ENCODE measurements around the gene SLC8A2. TPM values are rescaled to one million over a fixed set of nuclear protein-coding genes. Genes with fewer than 3 reads are reported as not detected.
A peak's percentile ranks its signal among the peaks of the same experiment; 100 is the strongest.

Gene SLC8A2
- total and polyA plus RNA-seq, 2 donors (not counting 1 experiment from before 2014, with no cell fraction given): 0.07 TPM; not detected in 1

- WGBS (ENCODE audit: insufficient coverage): 1% methylated on average over 78 of the region's 78 CpGs
- Mint-ChIP-seq H3K27ac (peak within 1 kb of the TSS; percentile 97), H3K9me3 (ENCODE audit: insufficient read depth) (no peaks in the 10 kb centered on the region), H3K27me3 (no peaks in the 10 kb centered on the region), H3K4me1 (peaks cover 76% of the 10 kb centered on the region), H3K4me3 (peak within 1 kb of the TSS; percentile 97)
- peak; percentile 100 for DNase-seq
- peak; percentile 93 for ATAC-seq (ENCODE audit: low read depth)
- peaks cover 58 to 66% of the 10 kb centered on the region in 2 donors for H3K4me1 ChIP-seq (ENCODE audit: control insufficient read depth in 2 of 2, insufficient read depth in 2 of 2, low read length in 2 of 2)
- TF ChIP-seq CTCF (IDR thresholded peaks at IDR 0.05) (no peak), EZH2 (IDR thresholded peaks at IDR 0.05; ENCODE audit: borderline replicate concordance, insufficient read depth, low read depth, low read length, poor library complexity, severe bottlenecking) (no peak)
- H3K36me3 ChIP-seq (replicated peaks in 1 of 2; ENCODE audit: control extremely low read depth in 1 of 2, control insufficient read depth in 1 of 2, extremely low read depth in 1 of 2, insufficient read depth in 2 of 2, low read length in 1 of 2): peaks cover 0 to 10% of the 10 kb centered on the region in 2 experiments
- peak within 1 kb of the TSS; percentile 82 for H2AFZ ChIP-seq (ENCODE audit: insufficient read depth, low read depth, low read length, poor library complexity, severe bottlenecking)
- peak within 1 kb of the TSS; percentile 72 to 100 (median 83) for H3K4me3 ChIP-seq (ENCODE audit: control extremely low read depth in 1 of 5, extremely low read depth in 1 of 5, insufficient read depth in 1 of 5, low read depth in 2 of 5, low read length in 4 of 5)
- H3K79me2 ChIP-seq (ENCODE audit: control insufficient read depth, insufficient read depth, low read length): peaks cover 48% of the 10 kb centered on the region
- H3K4me2 ChIP-seq (replicated peaks; ENCODE audit: low read depth, low read length, poor library complexity, severe bottlenecking): peak within 1 kb of the TSS; percentile 94
- H3K9ac ChIP-seq (ENCODE audit: low read length): peak within 1 kb of the TSS; percentile 99
- peaks cover 47% of the 10 kb centered on the region for H4K20me1 ChIP-seq (ENCODE audit: control insufficient read depth, insufficient read depth, low read length, poor library complexity, severe bottlenecking)
- intact Hi-C loops (cut with micrococcal nuclease): loop anchor here (1.0 to 10.0 kb wide), 10 partner anchors 31 to 742 kb away; partner anchors contain the start of genes AP2S1, CARD8, DHX34 and INAFM1
- peaks cover 0 to 9% (median 0%) of the 10 kb centered on the region in 3 donors for H3K9me3 ChIP-seq (ENCODE audit: control extremely low read depth in 1 of 3, control insufficient read depth in 2 of 3, insufficient read depth in 1 of 3, low read length in 2 of 3)
- H3K27ac ChIP-seq (ENCODE audit: low read length in 2 of 2): peak within 1 kb of the TSS; percentile 96 to 99
- ChIA-PET POLR2A (interaction anchor here (0.6 to 2.3 kb wide), 4 partner anchors 31 to 240 kb away, joined by 3 to 14 read pairs (median 4); partner anchors contain the start of genes INAFM1 and KPTN), CTCF (interaction anchor here (0.6 to 3.7 kb wide), 12 partner anchors 16 to 230 kb away, joined by 3 to 22 read pairs (median 6); partner anchors contain the start of genes KPTN and NOP53)
- peaks cover 0 to 4% (median under 1%) of the 10 kb centered on the region in 4 experiments for H3K27me3 ChIP-seq (replicated peaks in 1 of 4; ENCODE audit: control extremely low read depth in 1 of 4, control insufficient read depth in 3 of 4, insufficient read depth in 4 of 4, low read length in 3 of 4)
Observed at GRCh38 chr19:47514869-47515588, 43.3 kb upstream of the SLC8A2 start, which contains the start of gene NAPA. TSS of gene NAPA (minus strand) at chr19:47515063. CDS start at chr19:47514940, 123 bp downstream.
